Memory B cell (primary cell): ENCODE measurements around the gene PSMD1.
"Not testable (repeated sequence)": the region's sequence is repeated elsewhere in the genome, so short reads cannot be mapped to it uniquely, and the experiment has no call there.

ENCODE experiments used
- ATAC-seq: fragments of 150-1000 bp; cut with Tn5 transposase; 2 replicates; pipeline ENCODE4 v1.10.0; 2021; ENCODE audit warnings: low read depth, mild to moderate bottlenecking, moderate library complexity
- DNase-seq, 2 donors: peaks; one replicate each; pipeline ENCODE4 v3.0.0; 2022; ENCODE audit warnings: low spot score in 2 of 2
- H3K27ac Mint-ChIP-seq: one replicate; pipeline ENCODE4 v1.8.0; 2022; ENCODE audit warnings: mild to moderate bottlenecking, moderate library complexity, mixed read lengths
- H3K27me3 Mint-ChIP-seq: one replicate; pipeline ENCODE4 v1.8.0; 2022; ENCODE audit warnings: mixed read lengths
- H3K36me3 Mint-ChIP-seq: one replicate; pipeline ENCODE4 v1.8.0; 2022; ENCODE audit warnings: mild to moderate bottlenecking, mixed read lengths
- H3K4me1 Mint-ChIP-seq: one replicate; pipeline ENCODE4 v1.8.0; 2022; ENCODE audit warnings: mixed read lengths
- H3K4me3 Mint-ChIP-seq: one replicate; pipeline ENCODE4 v1.8.0; 2022; ENCODE audit warnings: mild to moderate bottlenecking, moderate library complexity, mixed read lengths
- H3K9me3 Mint-ChIP-seq: one replicate; pipeline ENCODE4 v1.8.0; 2022; ENCODE audit warnings: mixed read lengths

The PSMD1 gene

DNA sequence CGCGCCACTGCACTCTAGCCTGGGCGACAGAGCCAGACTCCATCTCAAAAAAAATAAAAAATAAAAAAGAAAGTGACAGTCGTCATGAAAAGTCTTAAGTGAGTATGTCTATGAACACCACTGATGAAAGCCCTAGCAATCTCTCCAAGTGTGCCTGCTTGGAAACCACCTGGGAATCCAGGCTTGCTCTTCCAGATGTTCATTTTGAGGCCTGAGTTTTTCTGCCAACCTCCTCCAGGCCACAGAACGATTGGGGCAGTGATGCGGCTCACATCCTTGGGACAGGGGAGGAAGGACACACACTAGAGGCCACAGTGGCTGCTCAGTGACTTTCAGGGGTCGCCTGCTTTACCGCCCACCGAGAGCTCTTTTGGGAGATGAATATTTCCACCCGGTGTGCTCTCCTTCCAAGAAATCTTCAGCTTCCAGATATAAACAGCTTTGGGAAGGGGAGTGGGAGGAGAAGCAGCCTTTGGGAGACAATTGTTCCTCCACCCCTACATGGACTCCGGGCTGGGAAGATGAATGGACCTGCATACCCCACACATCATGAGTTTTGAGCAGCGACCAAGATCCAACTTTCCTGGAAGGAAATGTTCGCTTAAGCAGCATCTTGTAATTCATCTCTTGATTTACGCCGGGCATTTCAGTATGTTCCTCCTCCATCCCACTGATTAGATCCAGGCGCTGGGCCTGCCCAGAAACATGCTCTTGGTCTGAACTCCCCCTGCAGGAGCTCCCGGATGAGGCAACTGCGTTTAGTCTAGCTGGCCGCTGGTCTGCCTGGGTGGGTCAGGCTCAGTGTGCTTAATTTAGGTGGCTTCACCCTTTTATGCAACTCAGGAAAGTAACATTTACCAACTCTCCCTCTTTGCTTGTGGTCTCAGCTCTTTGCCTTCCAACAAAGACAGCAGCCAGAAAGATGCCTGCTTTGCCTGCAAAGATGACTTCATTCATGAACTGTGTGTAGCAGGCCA, 135.5 kb downstream of the PSMD1 start:
- Mint-ChIP-seq H3K9me3 (no peaks in the 10 kb centered on the region), H3K36me3 (no peaks in the 10 kb centered on the region)
- ATAC-seq: no peak

DNA sequence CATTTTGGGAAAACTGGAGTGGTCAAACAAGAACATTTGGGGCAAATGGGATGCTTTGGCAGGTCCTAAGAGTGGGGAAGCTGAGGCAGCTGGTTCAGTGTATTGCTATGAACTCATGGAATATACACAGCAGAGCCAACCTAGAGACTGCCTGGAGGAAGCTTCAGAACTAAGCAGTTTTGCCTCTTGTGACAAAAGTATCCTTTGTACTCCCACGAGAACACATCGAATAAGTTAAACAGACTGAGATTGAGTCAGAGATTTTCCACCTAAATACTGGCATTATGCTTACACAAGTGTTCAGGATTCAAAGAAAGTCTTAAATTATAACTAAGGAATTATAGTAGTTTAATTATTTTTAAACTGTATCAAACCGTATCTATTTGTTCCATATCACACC, 136.5 kb downstream of the PSMD1 start:
- Mint-ChIP-seq H3K4me1 (no peaks in the 10 kb centered on the region), H3K4me3 (no peak overlapping the region), H3K27ac (no peak overlapping the region), H3K9me3 (no peaks in the 10 kb centered on the region), H3K27me3 (peaks cover 9% of the 10 kb centered on the region), H3K36me3 (no peaks in the 10 kb centered on the region)
- DNase-seq: no peak
- ATAC-seq: no peak

More for the DNA sequence above, 135.5 kb downstream of the PSMD1 start:
- no peak overlapping the region for H3K4me3 Mint-ChIP-seq
- no peak overlapping the region for H3K27ac Mint-ChIP-seq
- DNase-seq: no peak
- no peaks in the 10 kb centered on the region for H3K4me1 Mint-ChIP-seq
- peaks cover 10% of the 10 kb centered on the region for H3K27me3 Mint-ChIP-seq

DNA sequence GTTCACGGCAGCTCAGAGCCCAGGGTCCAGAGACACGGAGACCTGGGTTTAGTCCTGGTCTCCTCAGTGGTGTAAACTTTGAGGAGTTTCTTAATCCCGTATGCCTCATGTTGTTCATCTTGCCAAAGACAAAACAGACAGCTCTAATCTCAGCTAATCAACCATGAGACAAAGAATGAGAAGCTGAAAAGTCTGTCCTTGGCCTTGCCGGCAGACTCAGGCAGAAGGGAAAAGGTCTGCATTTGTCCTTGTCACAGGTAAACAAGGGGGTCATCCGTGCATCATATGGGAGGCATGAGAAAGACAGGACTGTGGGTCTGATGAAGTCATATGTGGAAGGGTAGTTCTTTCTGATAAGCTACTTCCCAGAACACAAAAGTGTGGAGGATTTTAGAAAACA, 139.9 kb downstream of the PSMD1 start:
- H3K27ac Mint-ChIP-seq: no peak overlapping the region

DNA sequence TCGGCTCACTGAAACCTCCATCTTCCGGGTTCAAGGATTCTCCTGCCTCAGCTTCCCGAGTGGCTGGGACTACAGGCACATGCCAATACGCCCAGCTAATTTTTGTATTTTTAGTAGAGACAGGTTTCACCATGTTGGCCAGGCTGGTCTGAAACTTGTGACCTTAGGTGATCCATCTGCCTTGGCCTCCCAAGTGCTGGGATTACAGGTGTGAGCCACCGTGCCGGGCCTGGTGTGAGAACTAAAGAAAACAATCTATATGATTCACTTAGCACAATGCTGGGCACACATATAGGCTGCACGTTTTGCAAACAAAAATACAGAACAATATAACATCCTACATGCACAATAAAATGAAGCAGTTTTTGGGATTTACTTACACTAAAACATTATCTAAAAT, 140.5 kb downstream of the PSMD1 start:
- peak overlapping the region; percentile 89 for H3K4me3 Mint-ChIP-seq
- H3K4me1 Mint-ChIP-seq, H3K36me3 Mint-ChIP-seq, DNase-seq, H3K27me3 Mint-ChIP-seq, H3K27ac Mint-ChIP-seq, ATAC-seq, H3K9me3 Mint-ChIP-seq: not testable (repeated sequence)

More for the DNA sequence above, 139.9 kb downstream of the PSMD1 start:
- ATAC-seq: no peak
- Mint-ChIP-seq H3K27me3 (peaks cover 2% of the 10 kb centered on the region), H3K9me3 (no peaks in the 10 kb centered on the region), H3K4me1 (peaks cover 2% of the 10 kb centered on the region), H3K36me3 (no peaks in the 10 kb centered on the region), H3K4me3 (peak overlapping the region; percentile 32)
- DNase-seq: no peak

DNA sequence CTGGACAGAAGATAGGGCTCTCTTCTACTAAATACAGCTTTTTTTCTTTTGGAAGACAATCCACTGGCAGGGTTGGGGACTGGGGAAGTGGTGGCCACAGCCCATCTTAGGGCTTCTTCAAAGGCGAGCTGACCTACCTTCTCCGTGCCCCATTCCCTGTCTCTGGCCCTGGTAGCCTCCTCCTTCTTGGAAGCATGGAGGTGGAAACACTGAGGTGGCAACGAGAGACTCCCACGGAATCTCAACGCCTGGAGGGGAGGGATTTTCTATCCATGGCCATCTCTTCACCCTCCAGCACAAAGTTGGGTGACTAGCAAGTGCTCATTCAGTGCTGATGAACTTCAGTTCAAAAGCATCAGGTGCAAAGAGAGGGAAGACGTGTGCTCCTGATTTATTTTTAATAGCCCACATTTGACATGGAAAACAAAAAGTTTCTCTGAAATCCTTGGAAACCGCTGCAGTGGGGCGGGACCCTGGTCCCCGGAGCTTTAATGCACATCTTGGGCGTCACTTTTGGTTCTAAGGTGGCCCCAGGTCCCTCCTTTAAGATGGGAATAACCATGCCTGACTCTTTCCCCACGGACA, 141.1 kb downstream of the PSMD1 start:
- H3K27ac Mint-ChIP-seq: no peak overlapping the region
- no peak for ATAC-seq

DNA sequence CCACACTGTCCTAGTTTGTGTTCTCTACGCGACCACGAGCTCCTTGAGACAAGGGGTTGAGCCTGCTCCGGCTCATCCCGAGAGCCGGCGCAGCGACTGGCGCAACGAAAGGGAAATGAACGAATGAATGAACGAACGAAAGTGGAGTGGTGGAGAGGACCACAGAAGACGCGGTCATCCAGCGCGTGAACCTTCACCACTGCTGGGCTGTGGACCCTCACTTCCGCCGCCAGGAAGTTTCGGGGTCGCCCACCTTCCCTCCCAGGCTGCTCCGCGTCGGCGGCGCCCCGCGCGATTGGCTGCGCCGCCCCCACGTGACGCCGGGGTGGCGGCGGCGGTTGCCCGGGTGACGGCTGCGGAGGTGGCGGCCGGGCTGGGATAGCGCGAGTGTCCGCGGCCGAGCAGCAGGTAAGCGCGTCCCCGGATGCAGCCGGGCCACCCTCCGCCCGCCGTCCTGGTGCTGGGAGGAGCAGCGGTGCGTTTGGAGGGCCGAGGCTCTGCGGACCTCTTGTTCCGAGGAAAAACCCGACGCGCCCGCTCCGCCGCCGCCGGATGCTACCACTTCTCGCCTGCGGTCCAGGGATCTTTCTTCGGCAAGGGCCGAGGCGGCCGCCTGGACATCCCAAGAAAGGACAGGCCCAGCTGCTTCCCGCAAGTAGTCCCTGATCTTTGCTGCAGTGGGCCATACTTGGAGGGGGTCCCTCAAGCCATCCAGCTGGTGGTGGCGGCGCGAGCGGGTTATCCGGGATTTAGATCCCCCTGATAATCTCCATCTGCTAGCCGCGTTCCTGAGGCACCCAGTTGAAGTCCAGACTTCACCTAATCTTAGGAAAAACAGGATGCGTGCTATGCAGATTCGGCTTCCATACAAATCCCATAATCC, 141.9 kb downstream of the PSMD1 start, which contains the start of gene ARMC9:
Gene ARMC9, plus strand, starts transcription at position 341 of the 883 bp plus-strand sequence. CDS start 7,608 bp downstream, outside the sequence.
- H3K9me3 Mint-ChIP-seq: no peaks in the 10 kb centered on the region
- H3K4me3 Mint-ChIP-seq: peak within 1 kb of the TSS; percentile 89
- peaks cover 2% of the 10 kb centered on the region for H3K4me1 Mint-ChIP-seq
- H3K27me3 Mint-ChIP-seq: peaks cover 2% of the 10 kb centered on the region
- DNase-seq: peak; percentile 50 to 73
- H3K27ac Mint-ChIP-seq: peak within 1 kb of the TSS; percentile 76
- ATAC-seq: peak; percentile 100
- H3K36me3 Mint-ChIP-seq: no peaks in the 10 kb centered on the region

More for the DNA sequence above, 141.1 kb downstream of the PSMD1 start:
- Mint-ChIP-seq H3K9me3 (no peaks in the 10 kb centered on the region), H3K27me3 (peaks cover 2% of the 10 kb centered on the region), H3K4me1 (peaks cover 2% of the 10 kb centered on the region), H3K36me3 (no peaks in the 10 kb centered on the region), H3K4me3 (peak overlapping the region; percentile 89)
- DNase-seq: no peak

DNA sequence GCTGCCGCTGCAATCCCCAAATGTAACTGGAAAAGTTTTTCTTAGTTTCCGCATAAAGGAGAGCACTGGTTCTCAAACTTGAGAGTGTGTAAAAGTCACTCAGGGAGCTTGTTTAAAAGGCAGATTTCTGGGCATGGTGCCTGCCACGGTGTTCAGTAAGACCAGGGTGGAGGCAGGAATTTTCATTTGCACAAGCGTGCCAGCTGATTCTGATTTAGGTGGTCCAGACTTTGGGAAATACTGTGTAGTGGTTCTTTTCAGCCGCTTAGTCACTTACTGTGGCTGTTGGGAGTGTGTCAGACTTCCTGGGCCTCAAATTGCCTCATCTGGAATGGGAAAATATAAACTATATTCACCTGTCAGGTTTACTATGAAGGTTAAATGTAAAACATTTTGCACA, 142.6 kb downstream of the PSMD1 start:
- ATAC-seq (no peak), DNase-seq (no peak)
- Mint-ChIP-seq H3K4me3 (peak overlapping the region; percentile 89), H3K9me3 (no peaks in the 10 kb centered on the region), H3K27ac (peak overlapping the region; percentile 76), H3K36me3 (no peaks in the 10 kb centered on the region), H3K27me3 (peaks cover 2% of the 10 kb centered on the region), H3K4me1 (peaks cover 2% of the 10 kb centered on the region)

DNA sequence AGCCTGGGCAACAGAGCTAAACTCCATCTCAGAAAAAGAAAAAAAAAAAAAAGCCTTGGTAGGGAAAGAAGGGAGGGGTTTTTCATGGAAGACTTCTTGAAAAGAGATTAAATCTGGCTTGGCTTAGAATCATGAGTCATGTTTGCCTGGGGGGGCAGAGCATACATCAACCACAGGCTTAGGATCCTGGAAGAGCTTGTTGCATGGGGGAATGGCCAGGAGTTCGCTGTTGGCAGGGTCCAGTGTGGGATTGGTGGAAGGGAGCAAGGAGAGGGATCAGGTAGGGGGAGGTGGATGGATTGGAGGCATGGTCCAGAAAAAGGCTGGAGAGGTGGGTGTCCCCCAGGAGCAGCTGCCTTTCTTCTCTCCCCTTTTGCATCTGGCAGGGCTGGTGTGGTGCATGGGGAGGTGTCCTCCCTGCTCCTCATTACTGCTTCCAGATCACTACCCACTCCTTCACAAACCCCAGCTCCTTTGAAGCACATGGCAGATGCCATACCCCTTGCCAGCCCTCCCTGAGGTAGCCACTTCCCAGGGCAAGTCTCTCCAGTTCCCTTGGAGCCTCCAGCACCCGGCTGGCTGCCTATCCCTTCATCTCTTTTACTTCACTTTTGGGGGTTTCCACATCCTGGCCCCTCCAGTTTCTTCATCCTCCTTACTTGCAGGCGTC, 144.3 kb downstream of the PSMD1 start:
- no peak overlapping the region for H3K27ac Mint-ChIP-seq

DNA sequence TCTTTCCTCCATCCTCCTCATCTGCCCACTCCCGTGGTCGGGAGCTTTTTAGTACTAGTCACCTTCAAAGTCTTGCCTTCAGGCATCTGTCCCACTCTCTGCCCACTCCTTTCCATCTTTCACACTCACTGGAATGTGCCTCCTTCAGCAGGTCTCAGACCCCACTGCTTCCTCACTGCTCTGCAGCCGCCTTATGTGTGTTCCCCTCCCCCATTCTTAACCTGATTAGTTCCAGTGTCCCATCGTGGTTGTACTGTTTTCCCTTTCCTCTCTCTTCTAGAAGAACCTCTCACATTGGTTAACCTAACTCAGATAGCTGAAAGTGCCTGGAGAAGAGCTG, 144.8 kb downstream of the PSMD1 start:
- Mint-ChIP-seq H3K4me1 (peaks cover 2% of the 10 kb centered on the region), H3K4me3 (no peak overlapping the region)
- no peak for ATAC-seq

More for the DNA sequence above, 144.3 kb downstream of the PSMD1 start:
- Mint-ChIP-seq H3K4me1 (peaks cover 2% of the 10 kb centered on the region), H3K27me3 (peaks cover 2% of the 10 kb centered on the region), H3K36me3 (no peaks in the 10 kb centered on the region), H3K4me3 (no peak overlapping the region), H3K9me3 (no peaks in the 10 kb centered on the region)
- DNase-seq (no peak), ATAC-seq (no peak)

DNA sequence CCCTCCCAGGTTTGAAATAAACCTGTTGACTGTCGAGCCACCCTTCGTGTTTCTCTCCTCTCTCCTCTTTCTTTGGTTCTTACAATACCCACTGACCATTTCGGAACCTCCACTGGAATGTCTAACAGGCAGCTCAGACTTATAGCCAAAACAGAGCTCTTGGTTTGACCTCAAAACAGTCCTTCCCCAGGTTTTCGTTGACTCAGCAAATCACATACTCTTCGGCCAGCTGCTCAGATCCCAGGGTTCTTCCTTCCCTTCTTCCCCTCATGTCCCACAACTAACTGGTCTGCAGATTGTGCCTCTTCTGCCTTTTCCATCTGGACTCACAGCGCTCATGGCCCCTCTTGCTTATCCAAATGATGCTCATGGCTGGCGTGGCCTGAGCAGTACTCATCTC, 146.4 kb downstream of the PSMD1 start:
- no peak overlapping the region for H3K4me3 Mint-ChIP-seq
- ATAC-seq (no peak), DNase-seq (no peak)
- peaks cover 2% of the 10 kb centered on the region for H3K4me1 Mint-ChIP-seq
- no peak overlapping the region for H3K27ac Mint-ChIP-seq
- H3K9me3 Mint-ChIP-seq: no peaks in the 10 kb centered on the region
- H3K36me3 Mint-ChIP-seq: no peaks in the 10 kb centered on the region
- peaks cover 2% of the 10 kb centered on the region for H3K27me3 Mint-ChIP-seq

More for the DNA sequence above, 144.8 kb downstream of the PSMD1 start:
- no peak overlapping the region for H3K27ac Mint-ChIP-seq
- no peaks in the 10 kb centered on the region for H3K36me3 Mint-ChIP-seq
- peaks cover 2% of the 10 kb centered on the region for H3K27me3 Mint-ChIP-seq
- no peak for DNase-seq
- H3K9me3 Mint-ChIP-seq: no peaks in the 10 kb centered on the region

DNA sequence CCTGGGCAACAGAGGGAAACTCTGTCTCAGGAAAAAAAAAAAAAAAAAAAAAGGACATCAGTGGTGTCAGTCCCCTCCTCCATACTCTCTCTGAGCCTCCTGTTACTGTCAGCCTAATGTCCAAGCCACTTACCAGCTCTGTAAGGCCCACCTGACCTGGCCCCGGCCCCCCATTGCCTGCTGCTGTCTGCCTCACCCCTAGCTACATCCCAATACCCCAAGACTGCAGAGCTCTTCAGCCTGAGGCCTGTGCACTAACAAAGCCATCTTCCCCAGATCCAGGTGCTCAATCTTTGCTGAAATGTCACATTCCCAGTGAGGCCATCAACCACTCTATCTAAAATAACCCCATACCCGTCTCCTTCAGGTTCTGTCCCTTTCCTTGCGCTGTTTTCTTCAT, 147.5 kb downstream of the PSMD1 start:
- ATAC-seq (no peak), DNase-seq (no peak)
- Mint-ChIP-seq H3K36me3 (no peaks in the 10 kb centered on the region), H3K4me3 (no peak overlapping the region), H3K4me1 (no peaks in the 10 kb centered on the region), H3K27me3 (peaks cover 2% of the 10 kb centered on the region), H3K27ac (no peak overlapping the region), H3K9me3 (no peaks in the 10 kb centered on the region)

DNA sequence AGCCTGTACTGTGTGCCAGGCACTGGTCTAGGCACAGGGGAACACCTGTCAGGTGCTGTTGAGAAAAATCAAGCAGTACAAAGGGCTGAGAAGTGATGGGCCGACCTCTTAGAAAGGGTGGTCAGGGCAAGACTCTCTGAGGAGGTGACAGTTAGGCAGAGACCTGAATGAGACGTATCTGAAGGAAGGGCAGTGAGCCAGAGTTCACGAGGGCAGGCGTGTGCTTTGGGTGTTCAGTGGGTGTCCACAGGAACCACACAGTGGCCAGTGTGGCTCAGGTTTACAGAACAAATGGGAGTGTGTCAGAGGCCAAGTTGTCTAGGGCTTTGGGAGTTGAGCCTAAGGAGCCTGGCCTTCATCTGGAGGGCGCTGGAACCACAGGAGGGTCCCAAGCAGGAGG, 147.9 kb downstream of the PSMD1 start:
- no peak for ATAC-seq
- H3K27me3 Mint-ChIP-seq: peaks cover 2% of the 10 kb centered on the region
- no peaks in the 10 kb centered on the region for H3K9me3 Mint-ChIP-seq
- DNase-seq: no peak
- no peak overlapping the region for H3K27ac Mint-ChIP-seq
- H3K4me3 Mint-ChIP-seq: no peak overlapping the region
- H3K4me1 Mint-ChIP-seq: no peaks in the 10 kb centered on the region
- H3K36me3 Mint-ChIP-seq: no peaks in the 10 kb centered on the region

DNA sequence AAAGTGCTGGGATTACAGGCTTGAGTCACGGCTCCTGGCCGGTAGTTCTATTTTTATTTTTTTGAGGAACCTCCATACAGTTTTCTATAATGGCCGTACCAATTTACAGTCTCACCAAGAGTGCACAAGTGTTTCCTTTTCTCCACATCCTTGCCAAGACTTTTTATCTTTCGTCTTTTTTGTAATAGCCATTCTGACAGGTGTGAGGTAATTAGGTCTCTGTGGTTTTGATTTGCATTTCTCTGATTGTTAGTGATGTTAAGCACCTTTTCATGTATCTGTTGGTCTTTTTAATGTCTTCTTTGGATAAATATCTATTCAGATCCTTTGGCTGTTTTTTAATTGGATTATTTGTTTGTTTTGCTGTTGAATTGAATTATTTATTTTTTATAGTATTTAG, 151.1 kb downstream of the PSMD1 start:
- no peaks in the 10 kb centered on the region for H3K4me1 Mint-ChIP-seq
- DNase-seq (no peak), ATAC-seq (no peak)
- no peak overlapping the region for H3K27ac Mint-ChIP-seq
- no peak overlapping the region for H3K4me3 Mint-ChIP-seq
- no peaks in the 10 kb centered on the region for H3K27me3 Mint-ChIP-seq
- no peaks in the 10 kb centered on the region for H3K9me3 Mint-ChIP-seq
- H3K36me3 Mint-ChIP-seq: no peaks in the 10 kb centered on the region
